Heart left ventricle (tissue), 16 donors: ENCODE measurements around the gene TMEM120A. TPM values are rescaled to one million over a fixed set of nuclear protein-coding genes. Genes with fewer than 3 reads are reported as not detected.

Source experiments
- ATAC-seq, 4 donors: fragments of 200-7000 bp; cut with Tn5 transposase; one replicate each; pipeline ENCODE4 v1.9.1; 2020 to 2022; ENCODE audit warnings: moderate library complexity in 4 of 4, mild to moderate bottlenecking in 3 of 4, moderate number of reproducible peaks in 1 of 4
- DNase-seq, 5 donors: peaks; one replicate each; pipeline ENCODE4 v3.0.0-alpha.2; 2020
- H3K27ac ChIP-seq, 12 donors: fragments of 200-600 bp; sonication (generic) in 4 of 12; one replicate each; pipeline versions ENCODE4 v1.5.0 to v1.8.0; 2016 to 2022; ENCODE audit warnings: mild to moderate bottlenecking in 2 of 12
- H3K27me3 ChIP-seq, 9 donors: fragments of 200-600 bp; sonication (generic) in 2 of 9; one replicate each; pipeline versions ENCODE4 v1.5.1 to v1.8.0; 2016 to 2022; ENCODE audit warnings: mild to moderate bottlenecking in 3 of 9
- H3K36me3 ChIP-seq, 9 donors: fragments of 200-600 bp; sonication (generic) in 2 of 9; one replicate each; pipeline versions ENCODE4 v1.5.0 to v1.8.0; 2018 to 2022; ENCODE audit warnings: mild to moderate bottlenecking in 2 of 9
- H3K4me1 ChIP-seq, 12 donors: fragments of 200-600 bp; sonication (generic) in 4 of 12; one replicate each; pipeline versions ENCODE4 v1.5.0 to v1.8.0; 2016 to 2022; ENCODE audit warnings: mild to moderate bottlenecking in 3 of 12
- H3K4me3 ChIP-seq, 12 donors: fragments of 200-600 bp; sonication (generic) in 4 of 12; one replicate each; pipeline versions ENCODE4 v1.5.0 to v1.8.0; 2017 to 2022; ENCODE audit warnings: mild to moderate bottlenecking in 9 of 12, moderate library complexity in 4 of 12
- H3K9me3 ChIP-seq, 12 donors: fragments of 200-600 bp; sonication (generic) in 4 of 12; one replicate each; pipeline versions ENCODE4 v1.5.0 to v1.8.0; 2016 to 2022; ENCODE audit warnings: mild to moderate bottlenecking in 1 of 12
- CTCF ChIP-seq, 12 donors: fragments of 200-600 bp; sonication (generic) in 4 of 12; IDR thresholded peaks; one replicate each; pipeline versions ENCODE4 v1.5.0 to v1.8.0; 2018 to 2022; ENCODE audit warnings: antibody characterized with exemption in 12 of 12, mild to moderate bottlenecking in 5 of 12
- POLR2A ChIP-seq, 2 donors: fragments of 450-650 bp; IDR thresholded peaks; one replicate each; pipeline ENCODE4 v1.6.1; 2017; ENCODE audit warnings: antibody characterized with exemption in 2 of 2, mild to moderate bottlenecking in 2 of 2, moderate library complexity in 2 of 2
- WGBS, 4 donors: extraction: QIAGEN DNeasy Blood & Tissue Kit in 2 of 4; methylation state at CpG; one replicate each; pipeline versions ENCODE4 v1.1.5 to v1.1.7; 2013 to 2018; 5-methylcytosine and 5-hydroxymethylcytosine counted together
- intact Hi-C, 10 donors: fragments of 100-400 bp; cut with DNase I; formaldehyde crosslinking; loops; one replicate each; pipeline versions ENCODE4 v1.11.1 to v1.14.2; 2022
- polyA plus RNA-seq, 2 donors: library from polyadenylated mRNA; stranded (reverse); fragments of 200-250 nt; gene quantifications; one replicate each; pipeline ENCODE4 v1.2.3, GENCODE V29; 2013
- total RNA-seq, 9 donors: library from RNA; depleted of rRNA in 2 of 9; stranded (reverse); fragments of >200 nt in 2 of 9; fragmentation: NEBNext Ultra II Directional in 3 of 9; extraction: Animal tissue kit (Norgen Biotek cat#: 25700) in 3 of 9; gene quantifications; one replicate each; pipeline versions ENCODE4 v1.1.0 to v1.2.4, GENCODE V29; 2016 to 2023
- donor health status: ischemic (EF 13 %, LVEDD 7.1; RV severe dilation, severe dysfunction).
- donor health status: healthy with polysubstance abuse.
- donor health status: DM: no; HTN: yes; CAD: no.
- donor health status: DM: no; HTN: no; CAD: no.
- donor health status: ischemic (EF 25% LVEDD 6.9; RV normal size, moderate dysfunction).
- donor health status: ischemic (EF 25% LVEDD 5.7; RV mildly dilated, moderate dysfunction).
- donor health status: healthy.
- donor health status: DM: yes; HTN: yes; CAD: no.
- donor health status: ischemic (EF 35%, LVEDD 5.7; RV mildly dilated, moderate dysfunction).
- donor health status: nonischemic (EF 11% LVEDD 7.7; RV severe dilation, severe dysfunction).
- donor health status: DM: yes; HTN: yes; CAD: no.
- donor health status: PGD.
- donor health status: ischemic (EF 29% LVEDD 5.4; RV normal size, mild dysfunction).
- donor health status: nonischemic (EF 23%, LVEDD 6.1; RV moderate dilation, normal function).

Gene TMEM120A
- total and polyA plus RNA-seq, 11 donors = 63.8 to 181 (median 130) TPM

GRCh38 chr7:76002822-76003221 lies 8.4 kb upstream of the TMEM120A start:
- H3K9me3 ChIP-seq = no peaks in the 10 kb centered on the region
- no peak for ATAC-seq
- H3K36me3 ChIP-seq = peaks cover 0 to 52% (median 30%) of the 10 kb centered on the region in 9 donors
- H3K27me3 ChIP-seq = no peaks in the 10 kb centered on the region
- H3K4me1 ChIP-seq = peaks cover 0 to 5% (median 0%) of the 10 kb centered on the region in 12 donors
- 91 to 98% (median 96%) methylated on average over 3 of the region's 3 CpGs for WGBS, 4 donors
- DNase-seq = no peak
- no peak overlapping the region for H3K27ac ChIP-seq
- no peak overlapping the region for H3K4me3 ChIP-seq
- intact Hi-C loops = no loop called here
- no peak for TF ChIP-seq CTCF (IDR thresholded peaks at IDR 0.05)

- Histone ChIP-seq H3K27me3 (no peaks in the 10 kb centered on the region), H3K36me3 (peaks cover 0 to 55% (median 30%) of the 10 kb centered on the region in 9 donors), H3K4me3 (no peak overlapping the region), H3K9me3 (no peaks in the 10 kb centered on the region), H3K27ac (peak overlapping the region in 2 of 12 donors; percentile 25 to 32), H3K4me1 (peaks cover 0 to 10% (median 0%) of the 10 kb centered on the region in 12 donors)
- peak in 1 of 5 donors; percentile 52 for DNase-seq
- intact Hi-C loops = no loop called here
- peak in 3 of 4 donors; percentile 60 to 88 (median 76) for ATAC-seq
- no peak for TF ChIP-seq POLR2A (IDR thresholded peaks at IDR 0.05)
- no peak for TF ChIP-seq CTCF (IDR thresholded peaks at IDR 0.05)
- WGBS, 4 donors = 74 to 90% (median 80%) methylated on average over 6 of the region's 6 CpGs
Observed at GRCh38 chr7:76002139-76002538, 7.7 kb upstream of the TMEM120A start.

- H3K4me1 ChIP-seq = peaks cover 0 to 19% (median 0%) of the 10 kb centered on the region in 12 donors
- TF ChIP-seq CTCF (IDR thresholded peaks at IDR 0.05) = no peak
- no peak for TF ChIP-seq POLR2A (IDR thresholded peaks at IDR 0.05)
- ATAC-seq = no peak
- peaks cover 0 to 55% (median 30%) of the 10 kb centered on the region in 9 donors for H3K36me3 ChIP-seq
- no peaks in the 10 kb centered on the region for H3K27me3 ChIP-seq
- intact Hi-C loops = no loop called here
- no peaks in the 10 kb centered on the region for H3K9me3 ChIP-seq
- no peak overlapping the region for H3K27ac ChIP-seq
- no peak overlapping the region for H3K4me3 ChIP-seq
- DNase-seq = peak in 1 of 5 donors; percentile 24
- WGBS, 4 donors = 81 to 98% (median 96%) methylated on average over 7 to 11 of the region's 11 CpGs
Observed at GRCh38 chr7:76000566-76000965, 6.2 kb upstream of the TMEM120A start.

GRCh38 chr7:75998038-75998437 lies 3.6 kb upstream of the TMEM120A start:
- Histone ChIP-seq H3K36me3 (peaks cover 0 to 32% (median 12%) of the 10 kb centered on the region in 9 donors), H3K27ac (no peak overlapping the region), H3K27me3 (no peaks in the 10 kb centered on the region), H3K9me3 (no peaks in the 10 kb centered on the region), H3K4me3 (no peak overlapping the region), H3K4me1 (peaks cover 5 to 37% (median 15%) of the 10 kb centered on the region in 12 donors)
- TF ChIP-seq POLR2A (IDR thresholded peaks at IDR 0.05) (no peak), CTCF (IDR thresholded peaks at IDR 0.05) (no peak)
- no peak for DNase-seq
- no peak for ATAC-seq
- 76 to 100% (median 98%) methylated on average over 1 of the region's 1 CpG for WGBS, 4 donors
- intact Hi-C loops = loop anchor here in 2 of 10 donors (5.0 to 10.0 kb wide), 2 partner anchors 36 to 123 kb away; partner anchors contain the start of gene RHBDD2 (in 2 of the 2)
